Hippocampal formation (tissue), 2 donors: ENCODE measurements around the gene HOXB7.

Experiments
- DNase-seq, 2 donors: peaks; one replicate each; lab custom pipeline; 2025; lab: John Stamatoyannopoulos, UW

The HOXB7 gene

GRCh38 chr17:48579471-48579759, 31.4 kb downstream of the HOXB7 start:
- DNase-seq = no peak

- DNase-seq = no peak
Observed at GRCh38 chr17:48578616-48579470, 32.0 kb downstream of the HOXB7 start.

- DNase-seq = no peak
Observed at GRCh38 chr17:48577946-48578615, 32.7 kb downstream of the HOXB7 start, which contains the start of gene HOXB4. TSS of gene HOXB4 (minus strand) at chr17:48578350. CDS start at chr17:48578319, 31 bp downstream.

GRCh38 chr17:48577330-48577945, 33.4 kb downstream of the HOXB7 start:
- no peak for DNase-seq

- no peak for DNase-seq
Observed at GRCh38 chr17:48576479-48577309, 34.1 kb downstream of the HOXB7 start.

GRCh38 chr17:48575673-48576478, 34.9 kb downstream of the HOXB7 start:
- DNase-seq = no peak

GRCh38 chr17:48575066-48575582, 35.7 kb downstream of the HOXB7 start:
- no peak for DNase-seq

- no peak for DNase-seq
Observed at GRCh38 chr17:48574505-48575065, 36.2 kb downstream of the HOXB7 start.

- no peak for DNase-seq
Observed at GRCh38 chr17:48571826-48572417, 38.9 kb downstream of the HOXB7 start.

- no peak for DNase-seq
Observed at GRCh38 chr17:48571024-48571818, 39.6 kb downstream of the HOXB7 start.

- DNase-seq = no peak
Observed at GRCh38 chr17:48570325-48571023, 40.3 kb downstream of the HOXB7 start.

GRCh38 chr17:48569674-48570324, 41.0 kb downstream of the HOXB7 start:
- no peak for DNase-seq

- DNase-seq = no peak
Observed at GRCh38 chr17:48569240-48569582, 41.6 kb downstream of the HOXB7 start.

- DNase-seq = no peak
Observed at GRCh38 chr17:48568499-48569239, 42.1 kb downstream of the HOXB7 start.

- DNase-seq = no peak
Observed at GRCh38 chr17:48567646-48568354, 43.0 kb downstream of the HOXB7 start.

- DNase-seq = no peak
Observed at GRCh38 chr17:48567209-48567608, 43.6 kb downstream of the HOXB7 start.

GRCh38 chr17:48566717-48567116, 44.1 kb downstream of the HOXB7 start:
- DNase-seq = no peak
